HT-29 (cell line): Measurements from ENCODE around the gene GDI1. TPM values are rescaled to one million over a fixed set of nuclear protein-coding genes. Genes with fewer than 3 reads are reported as not detected.
A peak's percentile ranks its signal among the peaks of the same experiment; 100 is the strongest.

Experiments
- DNase-seq: peaks from one replicate; pipeline ENCODE4 v3.0.0-alpha.2; 2015; ENCODE audit warnings: low spot score
- total RNA-seq: library from RNA; depleted of rRNA; stranded (reverse); fragments of >200 nt; shearing (Covaris generic); gene quantifications from 2 replicates; pipeline ENCODE4 v1.2.3, GENCODE V29; 2014

The GDI1 gene
- total RNA-seq, 1 experiment from 2014 or later: 128 TPM

GRCh38 chrX:154436374-154436982, 476 bp upstream of the GDI1 start:
- DNase-seq: no peak

- no peak for DNase-seq
These were observed 1.3 kb downstream of the GDI1 start for GRCh38 chrX:154437971-154438893.

GRCh38 chrX:154439841-154440240, 2.9 kb downstream of the GDI1 start:
- DNase-seq: no peak

- DNase-seq: no peak
These were observed 3.8 kb downstream of the GDI1 start for GRCh38 chrX:154440623-154441357.

GRCh38 chrX:154441564-154441963, 4.6 kb downstream of the GDI1 start:
- DNase-seq: no peak

- peak; percentile 90 for DNase-seq
These were observed 5.2 kb downstream of the GDI1 start for GRCh38 chrX:154441984-154442707.

GRCh38 chrX:154443479-154443910, 6.5 kb downstream of the GDI1 start:
- DNase-seq: no peak

DNA sequence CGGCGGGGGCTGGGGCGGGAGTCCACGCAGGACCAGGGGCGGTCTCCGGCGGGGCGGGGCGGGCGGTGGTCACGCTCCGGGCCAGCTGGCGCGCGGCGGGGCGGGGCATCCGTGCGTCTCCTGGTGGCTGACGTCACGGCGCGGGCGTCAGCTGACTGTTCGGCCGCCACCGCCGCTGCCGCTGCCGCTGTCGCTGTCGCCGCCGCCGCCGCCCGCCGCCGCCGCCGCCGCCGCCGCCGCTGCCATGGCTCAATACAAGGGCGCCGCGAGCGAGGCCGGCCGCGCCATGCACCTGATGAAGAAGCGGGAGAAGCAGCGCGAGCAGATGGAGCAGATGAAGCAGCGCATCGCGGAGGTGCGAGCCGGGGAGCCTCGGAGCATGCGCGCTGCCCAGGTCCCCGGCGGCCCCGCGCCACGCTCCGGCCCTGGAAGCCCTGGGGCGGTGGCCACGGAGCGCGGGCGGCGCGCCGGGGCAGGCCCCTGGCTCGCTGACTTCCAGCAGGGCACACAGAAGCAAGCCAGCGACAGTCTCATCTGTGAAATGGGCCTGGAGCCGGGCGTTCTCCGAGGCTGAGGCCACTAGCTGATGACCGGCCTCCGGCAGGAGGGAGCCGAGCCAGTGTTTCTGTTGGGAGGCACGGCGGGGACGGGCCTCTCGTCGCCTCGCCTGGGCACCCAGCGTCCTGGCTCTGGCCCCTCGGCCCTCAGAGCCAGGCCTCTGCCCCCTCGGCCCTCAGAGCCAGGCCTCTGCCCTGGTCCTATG, 7.2 kb downstream of the GDI1 start, which contains the start of gene FAM50A:
FAM50A (plus strand) TSS at position 150 of the 763 bp plus-strand sequence; CDS start at position 245, 95 bp downstream.
- DNase-seq: peak; percentile 69

- DNase-seq: peak; percentile 4
These were observed 7.8 kb downstream of the GDI1 start for GRCh38 chrX:154444755-154445246.

DNA sequence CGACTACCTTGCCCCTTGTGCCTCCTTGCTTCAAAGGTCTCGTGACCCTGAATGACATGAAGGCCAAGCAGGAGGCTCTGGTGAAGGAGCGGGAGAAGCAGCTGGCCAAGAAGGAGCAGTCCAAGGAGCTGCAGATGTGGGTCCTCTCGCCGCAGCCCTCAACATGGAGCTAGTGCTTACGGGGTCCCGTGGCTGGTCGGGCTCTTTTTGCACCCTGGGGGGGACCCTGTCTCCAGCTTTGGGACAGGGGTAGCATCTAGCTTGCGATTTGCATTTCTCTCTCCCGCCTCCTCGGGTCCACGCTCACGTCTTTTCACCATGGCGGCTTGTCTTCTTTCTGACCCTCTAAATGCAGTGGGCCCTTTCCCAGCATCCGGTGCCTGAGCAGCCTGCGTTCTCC, 8.8 kb downstream of the GDI1 start:
- no peak for DNase-seq

- DNase-seq: no peak
These were observed 9.5 kb downstream of the GDI1 start for GRCh38 chrX:154446430-154446829.

GRCh38 chrX:154448484-154448883, 11.5 kb downstream of the GDI1 start:
- no peak for DNase-seq

- no peak for DNase-seq
These were observed 12.7 kb downstream of the GDI1 start for GRCh38 chrX:154449618-154450017.

DNA sequence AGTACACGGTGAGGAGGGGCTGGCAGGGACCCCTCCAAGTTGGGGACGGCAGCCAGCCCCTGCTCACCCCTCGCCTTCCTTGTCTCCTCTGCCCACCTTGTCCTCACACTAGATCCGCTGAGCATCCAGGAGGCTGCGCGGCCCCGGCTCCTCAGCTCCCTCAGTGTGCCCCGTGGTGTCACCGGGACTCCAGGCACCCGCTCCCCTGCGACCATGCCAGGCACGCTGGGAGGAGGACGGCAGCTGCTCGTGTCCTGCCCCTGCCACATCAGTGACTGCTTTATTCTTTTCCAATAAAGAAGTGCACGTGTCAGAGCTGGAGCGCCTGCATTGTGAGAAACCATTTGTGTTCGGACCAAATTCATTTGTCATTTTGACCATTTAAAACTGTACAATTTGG, 13.4 kb downstream of the GDI1 start:
- DNase-seq: no peak

- DNase-seq: no peak
These were observed 15.9 kb downstream of the GDI1 start for GRCh38 chrX:154452823-154453222.

DNA sequence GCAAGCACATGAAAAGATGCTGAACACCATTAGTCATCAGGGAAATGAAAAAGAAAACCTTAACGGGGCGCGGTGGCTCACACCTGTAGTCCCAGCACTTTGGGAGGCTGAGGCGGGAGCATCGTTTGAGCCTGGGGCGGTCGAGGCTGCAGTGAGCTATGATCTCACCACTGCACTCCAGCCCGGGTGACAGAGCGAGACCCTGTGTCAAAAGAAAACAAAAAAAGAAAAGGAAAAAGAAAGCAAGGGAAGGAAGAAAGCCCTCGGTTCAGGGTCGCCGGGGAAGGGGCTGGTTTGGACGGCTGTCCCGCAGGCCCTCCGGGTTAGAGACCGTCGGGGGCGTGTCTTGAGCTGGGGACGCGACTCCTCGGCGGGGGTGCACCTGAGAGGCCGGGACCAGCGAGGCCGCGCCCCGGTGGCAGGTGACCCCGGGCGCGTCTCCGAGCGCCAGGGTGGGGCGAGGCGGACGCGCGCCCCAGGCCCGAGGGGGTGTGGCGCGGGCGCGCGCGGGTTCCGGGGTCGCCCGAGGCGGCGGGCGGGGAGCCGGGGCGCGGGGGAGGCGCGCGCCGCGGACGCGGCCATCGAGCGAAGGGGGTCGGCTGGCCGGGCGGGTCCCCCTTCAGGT, 20.6 kb downstream of the GDI1 start:
- DNase-seq: peak; percentile 67

DNA sequence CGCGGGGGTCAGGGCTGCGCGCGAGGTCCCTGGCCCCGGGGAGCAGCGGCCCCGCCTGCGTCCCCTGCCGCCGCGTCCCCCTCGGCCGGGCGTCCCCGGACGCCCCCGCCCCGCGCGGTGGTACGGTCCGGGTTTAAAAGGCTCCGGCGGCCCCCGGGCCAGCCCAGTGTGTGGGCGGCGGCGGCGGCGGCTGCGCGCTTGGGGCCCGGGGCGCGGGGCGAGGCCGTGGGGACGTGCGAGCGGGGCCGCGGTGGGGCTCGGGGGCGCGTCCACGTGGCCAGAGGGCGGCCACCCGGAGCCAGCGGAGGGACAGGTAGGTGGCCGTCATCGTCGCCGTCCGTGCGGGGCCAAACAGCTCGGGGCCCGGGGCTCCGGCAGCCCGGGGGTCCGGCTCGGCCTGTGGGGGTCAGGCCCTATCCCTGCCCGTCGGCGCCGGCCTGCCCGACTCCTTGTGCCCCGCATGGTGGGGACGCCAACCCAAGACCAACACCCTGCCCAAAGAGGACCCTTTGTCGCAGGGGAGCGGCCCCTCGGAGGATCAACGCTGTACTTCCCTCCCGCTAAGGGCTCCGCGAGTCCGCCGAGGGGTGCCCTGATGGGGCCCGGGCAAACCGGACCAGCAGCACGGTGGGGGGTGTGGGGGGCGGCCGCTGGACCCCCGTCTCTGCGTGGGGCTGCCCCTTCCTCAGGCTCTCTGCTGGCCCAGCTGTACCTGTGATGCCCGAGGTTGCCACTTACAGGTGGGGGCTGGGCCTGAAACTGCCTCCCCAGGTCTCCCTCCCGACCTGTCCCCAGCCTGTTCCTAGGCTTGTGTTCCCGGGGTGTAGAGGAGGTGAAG, 21.4 kb downstream of the GDI1 start, which contains the start of gene PLXNA3:
PLXNA3 (plus strand) TSS at position 166 of the 838 bp plus-strand sequence. CDS start 1,903 bp downstream, outside the sequence.
- peak; percentile 36 for DNase-seq

DNA sequence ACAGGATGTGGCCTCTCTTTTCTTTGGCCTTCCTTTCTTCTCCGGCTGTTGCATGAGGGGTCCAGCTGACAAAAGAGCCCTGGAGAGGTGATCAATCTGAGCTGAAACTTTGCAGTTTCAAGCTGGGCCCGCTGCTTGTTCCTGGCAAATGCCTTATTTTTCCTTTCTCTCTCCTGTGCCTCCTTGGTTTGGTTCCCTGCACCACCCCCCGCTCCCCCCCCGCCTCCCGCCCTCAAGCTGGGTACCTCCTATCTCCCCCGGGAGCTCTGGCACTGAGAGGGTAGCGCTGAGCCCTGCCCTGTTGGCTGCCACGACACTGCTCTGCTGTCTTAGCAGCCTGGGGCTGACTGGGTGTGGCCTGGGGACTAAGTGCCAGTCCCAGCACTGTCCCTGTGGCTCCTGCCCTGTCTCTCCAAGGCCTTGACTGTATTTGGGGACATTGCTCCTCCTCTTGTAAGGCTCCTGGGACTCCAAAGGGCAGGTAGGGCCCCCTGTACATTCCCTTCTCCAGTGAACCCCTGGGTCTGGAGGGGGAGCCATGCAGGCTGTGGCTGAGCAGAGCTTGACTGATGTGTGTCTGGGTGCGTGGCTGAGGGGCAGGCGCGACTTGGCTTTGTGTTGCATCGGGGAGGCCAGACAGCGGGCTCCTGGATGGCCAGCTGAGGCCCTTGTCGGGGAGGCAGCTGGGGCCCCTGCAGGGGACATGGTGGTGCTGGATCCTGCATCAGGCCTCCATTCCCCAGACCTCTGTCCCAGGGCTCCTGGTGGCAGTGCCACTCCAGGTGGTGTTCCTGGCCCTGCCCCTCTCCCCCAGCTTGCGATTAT, 22.2 kb downstream of the GDI1 start:
- DNase-seq: peak; percentile 45
